A673 (cell line): ENCODE results near the gene ATP7B. TPM values are rescaled to one million over a fixed set of nuclear protein-coding genes. Genes with fewer than 3 reads are reported as not detected.

Experiments
- BruUV-seq: library from RNA; stranded (reverse); fragments of 400-500 nt; replicated peaks from 2 replicates; lab custom pipeline; 2021; lab: Mats Ljungman, UMichigan
- CTCF ChIA-PET: fragments of 300-600 bp; sonication (Branson Sonifier 250); formaldehyde crosslinking; loops from one replicate; lab custom pipeline; 2022; ENCODE audit warnings: antibody characterized with exemption; lab: Charles Lee
- POLR2A ChIA-PET: fragments of 300-600 bp; sonication (Branson Sonifier 250); formaldehyde crosslinking; loops from one replicate; lab custom pipeline; 2022; ENCODE audit warnings: antibody characterized with exemption; ENCODE audit not compliant: low non-redundant PET; lab: Charles Lee
- DNase-seq: peaks from one replicate; pipeline ENCODE4 v3.0.0-alpha.2; 2015; ENCODE audit warnings: low spot score
- H3K27ac ChIP-seq: fragments of 200-600 bp; sonication (generic); 2 replicates; pipeline ENCODE4 v1.5.1; 2016; ENCODE audit warnings: mixed run types, low read depth, mild to moderate bottlenecking, mixed read lengths, antibody characterized with exemption, low read length; ENCODE audit not compliant: poor library complexity, severe bottlenecking
- H3K27me3 ChIP-seq: fragments of 200-600 bp; sonication (generic); replicated peaks from 2 replicates; pipeline ENCODE4 v1.6.1; 2017; ENCODE audit warnings: mixed run types, low read depth, mild to moderate bottlenecking, mixed read lengths, antibody characterized with exemption, low read length; ENCODE audit not compliant: insufficient read depth, poor library complexity
- H3K36me3 ChIP-seq: fragments of 200-600 bp; sonication (generic); 2 replicates; pipeline ENCODE4 v1.6.1; 2016; ENCODE audit warnings: mixed run types, mild to moderate bottlenecking, mixed read lengths, antibody characterized with exemption, low read length; ENCODE audit not compliant: insufficient read depth, poor library complexity, severe bottlenecking
- H3K4me1 ChIP-seq: fragments of 200-600 bp; sonication (generic); 2 replicates; pipeline ENCODE4 v1.6.1; 2017; ENCODE audit warnings: mixed run types, mild to moderate bottlenecking, mixed read lengths, antibody characterized with exemption, low read length; ENCODE audit not compliant: insufficient read depth, poor library complexity, severe bottlenecking
- H3K4me3 ChIP-seq: fragments of 200-600 bp; sonication (generic); 2 replicates; pipeline ENCODE4 v1.5.1; 2016; ENCODE audit warnings: low read depth, mixed run types, mild to moderate bottlenecking, mixed read lengths, low read length; ENCODE audit not compliant: poor library complexity, severe bottlenecking
- H3K9me3 ChIP-seq: fragments of 200-600 bp; sonication (generic); 2 replicates; pipeline ENCODE4 v1.6.1; 2016; ENCODE audit warnings: mixed run types, low read depth, mild to moderate bottlenecking, mixed read lengths, antibody characterized with exemption, low read length; ENCODE audit not compliant: poor library complexity, severe bottlenecking
- EZH2 ChIP-seq: fragments of 200-600 bp; sonication (generic); IDR thresholded peaks from 2 replicates; pipeline ENCODE4 v1.6.1; 2017; ENCODE audit warnings: borderline replicate concordance, low read depth, mild to moderate bottlenecking, mixed read lengths, antibody characterized with exemption, low read length; ENCODE audit not compliant: poor library complexity, severe bottlenecking
- intact Hi-C: fragments of 100-400 bp; cut with micrococcal nuclease; formaldehyde crosslinking; loops from one replicate; pipeline ENCODE4 v1.10.0; 2022; ENCODE audit not compliant: unreplicated experiment
- total RNA-seq: library from RNA; stranded (reverse); gene quantifications from 2 replicates; pipeline ENCODE4 v1.2.3, GENCODE V29; 2021
- TF ChIP-seq, protein P1 (sequence below): fragments of 300-800, 200-600 bp; sonication (generic); conservative IDR thresholded peaks from 2 replicates; pipeline ENCODE4 v1.5.1; 2017; ENCODE audit warnings: low read depth, mild to moderate bottlenecking, antibody characterized with exemption, low read length, moderate library complexity, mixed read lengths

ATP7B gene
- total RNA-seq, 1 experiment from 2014 or later, result 2.9 TPM

- H3K36me3 ChIP-seq, result no peaks in the 10 kb centered on the region
- TF ChIP-seq, protein P1, sequence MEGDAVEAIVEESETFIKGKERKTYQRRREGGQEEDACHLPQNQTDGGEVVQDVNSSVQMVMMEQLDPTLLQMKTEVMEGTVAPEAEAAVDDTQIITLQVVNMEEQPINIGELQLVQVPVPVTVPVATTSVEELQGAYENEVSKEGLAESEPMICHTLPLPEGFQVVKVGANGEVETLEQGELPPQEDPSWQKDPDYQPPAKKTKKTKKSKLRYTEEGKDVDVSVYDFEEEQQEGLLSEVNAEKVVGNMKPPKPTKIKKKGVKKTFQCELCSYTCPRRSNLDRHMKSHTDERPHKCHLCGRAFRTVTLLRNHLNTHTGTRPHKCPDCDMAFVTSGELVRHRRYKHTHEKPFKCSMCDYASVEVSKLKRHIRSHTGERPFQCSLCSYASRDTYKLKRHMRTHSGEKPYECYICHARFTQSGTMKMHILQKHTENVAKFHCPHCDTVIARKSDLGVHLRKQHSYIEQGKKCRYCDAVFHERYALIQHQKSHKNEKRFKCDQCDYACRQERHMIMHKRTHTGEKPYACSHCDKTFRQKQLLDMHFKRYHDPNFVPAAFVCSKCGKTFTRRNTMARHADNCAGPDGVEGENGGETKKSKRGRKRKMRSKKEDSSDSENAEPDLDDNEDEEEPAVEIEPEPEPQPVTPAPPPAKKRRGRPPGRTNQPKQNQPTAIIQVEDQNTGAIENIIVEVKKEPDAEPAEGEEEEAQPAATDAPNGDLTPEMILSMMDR, result no peak
- no peak for TF ChIP-seq EZH2
- intact Hi-C loops, result loop anchor here (10.0 kb wide), 1 partner anchor 305 kb away; no protein-coding TSS in a partner anchor
- no peak overlapping the region for H3K27ac ChIP-seq
- ChIA-PET CTCF (no interaction called here), POLR2A (no interaction called here)
- no peaks in the 10 kb centered on the region for H3K4me1 ChIP-seq
- no peak overlapping the region for H3K4me3 ChIP-seq
- no peaks in the 10 kb centered on the region for H3K9me3 ChIP-seq
- DNase-seq, result no peak
- no TSS peak for BruUV-seq
- no peaks in the 10 kb centered on the region for H3K27me3 ChIP-seq
Measured at GRCh38 chr13:51929699-51930098, 81.6 kb downstream of the ATP7B start.

- no peak overlapping the region for H3K4me3 ChIP-seq
- ChIA-PET POLR2A (no interaction called here), CTCF (no interaction called here)
- H3K4me1 ChIP-seq, result no peaks in the 10 kb centered on the region
- no TSS peak for BruUV-seq
- intact Hi-C loops, result no loop called here
- H3K9me3 ChIP-seq, result no peaks in the 10 kb centered on the region
- H3K36me3 ChIP-seq, result no peaks in the 10 kb centered on the region
- H3K27ac ChIP-seq, result no peak overlapping the region
- H3K27me3 ChIP-seq, result no peaks in the 10 kb centered on the region
- DNase-seq, result no peak
- TF ChIP-seq, protein P1, result no peak
- TF ChIP-seq EZH2, result no peak
Measured at GRCh38 chr13:51928231-51928630, 83.0 kb downstream of the ATP7B start.

DNA sequence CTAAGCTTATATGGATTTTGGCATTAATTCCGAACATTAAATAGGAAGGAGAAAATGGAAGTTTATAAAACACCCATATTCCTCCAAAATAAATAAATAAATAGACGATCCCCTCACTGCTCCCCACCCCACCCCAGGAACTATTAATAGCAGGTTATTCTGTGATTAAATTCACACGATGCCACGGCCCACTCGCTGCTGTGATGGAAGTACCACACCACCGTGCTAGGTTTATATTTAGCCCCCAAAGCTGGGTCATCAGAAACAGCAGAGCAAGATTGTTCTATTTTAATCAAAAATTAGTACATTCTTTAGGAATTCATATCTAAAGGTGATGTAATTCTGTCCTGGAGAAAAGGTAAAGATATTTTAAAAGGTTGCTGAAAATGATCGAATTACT, 84.1 kb downstream of the ATP7B start:
- CTCF ChIA-PET, result no interaction called here

More for the DNA sequence above, 84.1 kb downstream of the ATP7B start:
- no TSS peak for BruUV-seq
- DNase-seq, result no peak
- intact Hi-C loops, result no loop called here
- H3K36me3 ChIP-seq, result no peaks in the 10 kb centered on the region
- H3K27me3 ChIP-seq, result no peaks in the 10 kb centered on the region
- H3K27ac ChIP-seq, result no peak overlapping the region
- POLR2A ChIA-PET, result no interaction called here
- no peak overlapping the region for H3K4me3 ChIP-seq
- no peaks in the 10 kb centered on the region for H3K4me1 ChIP-seq
- TF ChIP-seq, protein P1, result no peak
- no peak for TF ChIP-seq EZH2
- H3K9me3 ChIP-seq, result no peaks in the 10 kb centered on the region
